Adrenal gland (tissue), 12 donors: ENCODE results near the gene FGFBP1. TPM values are rescaled to one million over a fixed set of nuclear protein-coding genes. Genes with fewer than 3 reads are reported as not detected.

Experiments used
- DNase-seq, 7 donors: peaks; one replicate each; pipeline ENCODE4 v3.0.0-alpha.2; 2019 to 2020
- H3K27ac ChIP-seq, 5 donors: fragments of 200-600 bp; sonication (generic) in 4 of 5; 1 replicate in 3 of 5; 2 replicates in 2 of 5; pipeline versions ENCODE4 v1.5.1 to v1.8.0; 2016 to 2020; ENCODE audit warnings: mild to moderate bottlenecking in 1 of 5
- H3K27me3 ChIP-seq: fragments of 200-600 bp; 2 replicates; pipeline ENCODE4 v1.8.0; 2021
- H3K36me3 ChIP-seq, 2 donors: fragments of 200-600 bp; replicated peaks in 1 of 2; 1 replicate in 1 of 2; 2 replicates in 1 of 2; pipeline versions ENCODE4 v1.5.1 to v1.8.0; 2018 to 2022
- H3K4me1 ChIP-seq, 2 donors: fragments of 200-600 bp; replicated peaks in 1 of 2; 1 replicate in 1 of 2; 2 replicates in 1 of 2; pipeline versions ENCODE4 v1.5.1 to v1.8.0; 2018 to 2021
- H3K4me3 ChIP-seq, 4 donors: fragments of 200-600 bp; sonication (generic) in 3 of 4; one replicate each; pipeline ENCODE4 v1.5.1; 2016 to 2018
- H3K9me3 ChIP-seq, 3 donors: fragments of 200-600 bp; sonication (generic) in 1 of 3; replicated peaks in 1 of 3; 1 replicate in 2 of 3; 2 replicates in 1 of 3; pipeline versions ENCODE4 v1.5.1 to v1.8.0; 2016 to 2021
- CTCF ChIP-seq, 6 experiments: fragments of 450-650 bp in 4 of 6; fragments of 200-600 bp in 2 of 6; sonication (generic) in 1 of 6; IDR thresholded peaks; 1 replicate in 5 of 6; 2 replicates in 1 of 6; pipeline versions ENCODE4 v1.5.1 to v1.8.0; 2016 to 2021; ENCODE audit warnings: antibody characterized with exemption in 6 of 6, mild to moderate bottlenecking in 2 of 6, moderate library complexity in 1 of 6
- POLR2A ChIP-seq, 2 donors: fragments of 450-650 bp; IDR thresholded peaks; one replicate each; pipeline ENCODE4 v1.6.1; 2017; ENCODE audit warnings: antibody characterized with exemption in 2 of 2, mild to moderate bottlenecking in 2 of 2, moderate library complexity in 1 of 2
- WGBS, 4 donors: extraction: QIAGEN DNeasy Blood & Tissue Kit in 2 of 4; methylation state at CpG; one replicate each; pipeline versions ENCODE4 v1.1.5 to v1.1.7; 2013 to 2017; 5-methylcytosine and 5-hydroxymethylcytosine counted together
- intact Hi-C, 2 donors: fragments of 100-400 bp; cut with DNase I; formaldehyde crosslinking; loops; one replicate each; pipeline versions ENCODE4 v1.14.1 to v1.15.0; 2022 to 2023
- polyA plus RNA-seq, 3 donors: library from polyadenylated mRNA; stranded (reverse); fragments of 200-250 nt in 2 of 3; fragments of 350-450 nt in 1 of 3; fragmentation: Illumina TruSeq in 1 of 3; extraction: RNeasy Lipid Tissue Mini Kit (QIAGEN cat#74804) in 1 of 3; gene quantifications; one replicate each; pipeline ENCODE4 v1.2.3, GENCODE V29; 2013 to 2014
- total RNA-seq, 9 donors: library from RNA; depleted of rRNA in 4 of 9; stranded (reverse); fragments of >200 nt in 4 of 9; fragments of 120-200 nt in 1 of 9; fragmentation: NEBNext Ultra II Directional in 1 of 9; extraction: Animal tissue kit (Norgen Biotek cat#: 25700) in 1 of 9; gene quantifications; one replicate each; pipeline versions ENCODE4 v1.1.0 to v1.2.4, GENCODE V29; 2013 to 2023
- donor health status: healthy with polysubstance abuse.
- donor health status: Bipolar disorder and iron deficiency.
- donor health status: DM: yes; HTN: yes; CAD: no.
- donor health status: DM: no; HTN: no; CAD: no.
- donor health status: DM: no; HTN: no; CAD: no.
- donor health status: DM: yes; HTN: yes; CAD: no.

Gene FGFBP1
- total and polyA plus RNA-seq, 12 donors, result 0.40 TPM; not detected in 11

GRCh38 chr4:15948826-15949225 lies 10.3 kb upstream of the FGFBP1 start:
- no peak for TF ChIP-seq CTCF (IDR thresholded peaks at IDR 0.05)
- TF ChIP-seq POLR2A (IDR thresholded peaks at IDR 0.05), result no peak
- Histone ChIP-seq H3K36me3 (no peaks in the 10 kb centered on the region), H3K27ac (no peak overlapping the region), H3K4me1 (no peaks in the 10 kb centered on the region), H3K27me3 (no peaks in the 10 kb centered on the region), H3K9me3 (no peaks in the 10 kb centered on the region), H3K4me3 (no peak overlapping the region)
- 72 to 95% (median 80%) methylated on average over 9 of the region's 9 CpGs for WGBS, 4 donors
- DNase-seq, result no peak
- intact Hi-C loops, result no loop called here

GRCh38 chr4:15947684-15948083 lies 9.1 kb upstream of the FGFBP1 start:
- WGBS, 4 donors, result 71 to 88% (median 77%) methylated on average over 8 of the region's 8 CpGs
- intact Hi-C loops, result no loop called here
- no peak for TF ChIP-seq CTCF (IDR thresholded peaks at IDR 0.05)
- TF ChIP-seq POLR2A (IDR thresholded peaks at IDR 0.05), result no peak

GRCh38 chr4:15945516-15945915 lies 7.0 kb upstream of the FGFBP1 start:
- intact Hi-C loops, result no loop called here
- H3K4me1 ChIP-seq, result no peaks in the 10 kb centered on the region
- no peaks in the 10 kb centered on the region for H3K27me3 ChIP-seq
- H3K9me3 ChIP-seq, result no peaks in the 10 kb centered on the region
- DNase-seq, result no peak
- H3K36me3 ChIP-seq, result no peaks in the 10 kb centered on the region
- TF ChIP-seq CTCF (IDR thresholded peaks at IDR 0.05) (no peak), POLR2A (IDR thresholded peaks at IDR 0.05) (no peak)
- WGBS, 4 donors, result 41 to 85% (median 64%) methylated on average over 1 of the region's 1 CpG
- H3K27ac ChIP-seq, result no peak overlapping the region
- no peak overlapping the region for H3K4me3 ChIP-seq

More at GRCh38 chr4:15947684-15948083, 9.1 kb upstream of the FGFBP1 start:
- Histone ChIP-seq H3K9me3 (no peaks in the 10 kb centered on the region), H3K4me1 (no peaks in the 10 kb centered on the region), H3K27ac (no peak overlapping the region), H3K27me3 (no peaks in the 10 kb centered on the region), H3K36me3 (no peaks in the 10 kb centered on the region), H3K4me3 (no peak overlapping the region)
- DNase-seq, result no peak

GRCh38 chr4:15944895-15945294 lies 6.4 kb upstream of the FGFBP1 start:
- WGBS, 4 donors, result 82 to 88% (median 86%) methylated on average over 2 of the region's 2 CpGs
- H3K27me3 ChIP-seq, result no peaks in the 10 kb centered on the region
- DNase-seq, result no peak
- no peak overlapping the region for H3K4me3 ChIP-seq
- intact Hi-C loops, result no loop called here
- no peak for TF ChIP-seq CTCF (IDR thresholded peaks at IDR 0.05)
- no peak for TF ChIP-seq POLR2A (IDR thresholded peaks at IDR 0.05)
- H3K27ac ChIP-seq, result no peak overlapping the region
- no peaks in the 10 kb centered on the region for H3K36me3 ChIP-seq
- no peaks in the 10 kb centered on the region for H3K9me3 ChIP-seq
- no peaks in the 10 kb centered on the region for H3K4me1 ChIP-seq
